Large intestine (tissue), 3 donors: Measurements from ENCODE around the gene RTN4R. TPM values are rescaled to one million over a fixed set of nuclear protein-coding genes. Genes with fewer than 3 reads are reported as not detected.
"Not testable (repeated sequence)": the region's sequence is repeated elsewhere in the genome, so short reads cannot be mapped to it uniquely, and the experiment has no call there.

ENCODE experiments used
- DNase-seq, 2 donors: peaks; one replicate each; pipeline versions ENCODE4 v3.0.0 to v3.0.0-alpha.2; 2013
- H3K27ac ChIP-seq: one replicate; pipeline ENCODE4 v1.5.1; 2013; ENCODE audit warnings: low read length
- H3K27me3 ChIP-seq: 2 replicates; pipeline ENCODE4 v1.6.1; 2013; ENCODE audit warnings: low read length; ENCODE audit not compliant: control insufficient read depth, insufficient read depth
- H3K36me3 ChIP-seq: 2 replicates; pipeline ENCODE4 v1.6.1; 2013; ENCODE audit warnings: low read length; ENCODE audit not compliant: control insufficient read depth, insufficient read depth
- H3K4me1 ChIP-seq: one replicate; pipeline ENCODE4 v1.6.1; 2013; ENCODE audit warnings: low read length; ENCODE audit not compliant: control insufficient read depth, insufficient read depth
- H3K4me3 ChIP-seq: one replicate; pipeline ENCODE4 v1.5.1; 2013; ENCODE audit warnings: low read length
- H3K9me3 ChIP-seq: one replicate; pipeline ENCODE4 v1.6.1; 2013; ENCODE audit warnings: mild to moderate bottlenecking, low read depth, low read length, moderate library complexity; ENCODE audit not compliant: control insufficient read depth
- WGBS: methylation state at CpG from one replicate; pipeline ENCODE4 v1.1.5; 2013; ENCODE audit warnings: low lambda C conversion rate; ENCODE audit not compliant: insufficient coverage; 5-methylcytosine and 5-hydroxymethylcytosine counted together
- polyA plus RNA-seq: library from polyadenylated mRNA; unstranded; fragments of 120-200 nt; gene quantifications from one replicate; pipeline ENCODE4 v1.2.1, GENCODE V29; 2013

RTN4R gene
- polyA plus RNA-seq, 1 donor = 7.5 TPM

DNA sequence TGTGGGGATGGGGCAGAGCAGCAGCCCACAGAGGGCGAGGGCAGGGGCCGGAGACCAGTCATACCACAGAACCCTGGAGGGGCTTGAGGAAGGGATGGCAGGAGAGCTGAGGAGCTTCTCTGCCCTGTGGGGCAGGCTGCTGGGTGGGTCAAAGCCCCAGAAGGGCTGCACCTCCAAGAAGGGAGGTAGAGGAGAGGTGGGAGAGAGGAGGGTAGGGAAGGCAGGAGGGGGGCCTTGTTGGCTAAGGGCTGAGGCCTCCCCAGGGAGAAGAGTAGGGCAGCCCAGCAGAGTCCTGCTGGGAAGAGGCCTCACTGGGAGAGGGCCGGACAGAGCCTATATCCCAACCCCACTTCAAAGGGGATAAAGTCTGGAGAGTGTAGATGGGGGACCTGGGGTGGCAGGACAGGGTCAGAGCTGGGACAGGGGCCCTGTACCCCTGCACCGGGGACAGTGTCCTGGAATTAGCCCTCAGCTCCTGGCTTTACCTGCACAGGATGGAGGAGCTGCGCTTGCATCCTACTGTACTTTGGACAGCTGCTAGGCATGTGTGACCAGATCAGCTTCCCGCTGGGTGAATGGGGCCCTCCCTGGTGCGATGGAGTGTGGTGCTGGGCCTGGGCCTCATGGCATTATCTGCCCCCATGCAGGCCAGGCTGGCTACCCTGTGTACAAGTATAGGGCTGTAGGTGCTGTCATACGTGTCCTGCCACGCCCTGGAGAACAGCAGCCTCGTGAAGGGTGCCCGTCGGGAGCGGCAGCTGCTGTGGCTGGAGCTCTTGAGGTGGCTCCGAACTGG is 44.5 kb upstream of the RTN4R start:
- no peak overlapping the region for H3K4me3 ChIP-seq
- no CpG with 5 or more reads among the region's 14 CpGs for WGBS
- no peaks in the 10 kb centered on the region for H3K36me3 ChIP-seq
- H3K27me3 ChIP-seq = no peaks in the 10 kb centered on the region
- peaks cover 7% of the 10 kb centered on the region for H3K4me1 ChIP-seq
- H3K9me3 ChIP-seq = no peaks in the 10 kb centered on the region
- DNase-seq = peak; percentile 67 to 80
- H3K27ac ChIP-seq = no peak overlapping the region

DNA sequence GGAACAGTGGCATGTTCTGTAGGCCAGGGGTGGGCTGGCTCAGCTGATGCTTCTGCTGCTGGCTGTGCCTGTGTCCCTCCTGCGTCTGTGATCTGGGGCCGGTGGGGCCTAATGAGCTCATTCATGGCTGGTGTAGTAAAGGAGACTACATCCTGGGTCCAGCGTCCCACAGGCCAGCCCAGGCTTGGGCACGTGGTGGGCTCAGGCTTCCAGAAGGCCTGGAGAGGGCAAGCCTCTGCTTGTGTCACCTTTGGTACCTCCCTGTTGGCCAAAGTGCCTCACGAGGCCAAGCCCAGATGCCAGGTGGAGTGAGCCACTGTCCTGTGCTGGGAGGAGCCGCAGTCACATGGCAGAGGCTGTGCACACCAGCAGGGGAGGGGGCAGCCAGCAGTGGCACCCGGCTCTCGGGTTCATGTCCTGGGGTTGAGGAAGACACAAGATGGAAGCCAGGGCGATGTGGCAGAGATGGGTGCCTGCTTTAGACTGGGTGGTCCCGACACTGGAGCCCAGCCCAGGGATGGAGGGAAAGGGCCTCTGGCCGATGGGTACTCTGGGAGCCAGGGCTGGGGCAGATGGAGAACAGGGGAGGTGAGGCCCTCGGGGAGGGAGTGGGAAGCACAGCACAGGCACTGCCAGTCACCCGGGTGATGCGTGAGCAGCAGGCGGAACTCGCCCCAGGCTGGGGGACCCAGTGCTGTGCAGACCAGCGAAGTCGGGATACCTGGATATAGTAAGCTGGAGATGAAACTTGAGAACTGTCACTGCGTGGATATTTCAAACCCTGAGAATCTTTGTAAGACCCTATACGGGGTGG is 43.3 kb upstream of the RTN4R start:
- no CpG with 5 or more reads among the region's 20 CpGs for WGBS
- not testable (repeated sequence) for H3K27ac ChIP-seq, H3K4me1 ChIP-seq, DNase-seq, H3K9me3 ChIP-seq, H3K27me3 ChIP-seq, H3K4me3 ChIP-seq, H3K36me3 ChIP-seq

DNA sequence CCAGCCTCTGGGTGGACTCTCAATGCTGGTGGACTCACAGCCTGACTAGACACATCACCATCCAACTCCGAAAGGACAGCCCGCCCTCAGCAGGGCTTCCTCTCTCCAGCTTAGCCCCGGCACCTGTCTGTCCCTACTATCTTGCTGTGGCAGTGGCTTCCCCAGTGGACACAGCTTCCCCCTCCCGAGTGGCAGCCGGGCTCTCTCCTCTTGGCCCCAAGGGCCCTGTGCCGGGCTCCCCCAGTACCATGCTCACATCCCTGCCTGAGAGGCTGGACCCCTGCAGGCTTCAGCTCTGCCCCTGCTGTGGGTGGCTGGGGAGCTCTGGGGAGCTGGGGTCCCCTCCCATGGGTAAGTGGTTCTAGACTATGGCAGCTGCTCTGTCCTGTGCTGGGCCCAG is 42.7 kb upstream of the RTN4R start:
- not testable (repeated sequence) for H3K36me3 ChIP-seq

DNA sequence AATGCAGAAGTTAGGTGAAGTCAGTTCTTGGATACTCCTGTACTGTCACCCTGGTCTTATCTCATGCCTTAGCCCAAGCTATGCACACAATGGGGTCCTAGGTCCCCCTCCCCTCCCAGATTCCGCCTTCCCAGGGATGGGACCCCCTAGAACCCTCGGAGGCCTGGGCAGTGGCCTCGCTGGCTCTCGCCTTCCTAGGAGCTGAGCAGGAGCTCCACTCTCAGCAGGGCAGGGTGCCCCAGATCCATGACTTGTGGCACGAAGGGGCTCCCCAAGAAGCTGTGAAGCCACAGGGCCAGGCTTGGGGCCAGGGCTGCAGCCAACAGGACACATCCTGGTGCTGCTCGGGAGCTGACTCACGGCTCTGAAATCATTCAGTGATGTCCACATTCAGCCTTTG is 42.1 kb upstream of the RTN4R start:
- H3K4me3 ChIP-seq, H3K27ac ChIP-seq, DNase-seq, H3K36me3 ChIP-seq, H3K4me1 ChIP-seq, H3K9me3 ChIP-seq, H3K27me3 ChIP-seq: not testable (repeated sequence)
- no CpG with 5 or more reads among the region's 7 CpGs for WGBS

More for the DNA sequence above, 42.7 kb upstream of the RTN4R start:
- no CpG with 5 or more reads among the region's 6 CpGs for WGBS
- not testable (repeated sequence) for H3K27me3 ChIP-seq, DNase-seq, H3K4me3 ChIP-seq, H3K9me3 ChIP-seq, H3K4me1 ChIP-seq, H3K27ac ChIP-seq

DNA sequence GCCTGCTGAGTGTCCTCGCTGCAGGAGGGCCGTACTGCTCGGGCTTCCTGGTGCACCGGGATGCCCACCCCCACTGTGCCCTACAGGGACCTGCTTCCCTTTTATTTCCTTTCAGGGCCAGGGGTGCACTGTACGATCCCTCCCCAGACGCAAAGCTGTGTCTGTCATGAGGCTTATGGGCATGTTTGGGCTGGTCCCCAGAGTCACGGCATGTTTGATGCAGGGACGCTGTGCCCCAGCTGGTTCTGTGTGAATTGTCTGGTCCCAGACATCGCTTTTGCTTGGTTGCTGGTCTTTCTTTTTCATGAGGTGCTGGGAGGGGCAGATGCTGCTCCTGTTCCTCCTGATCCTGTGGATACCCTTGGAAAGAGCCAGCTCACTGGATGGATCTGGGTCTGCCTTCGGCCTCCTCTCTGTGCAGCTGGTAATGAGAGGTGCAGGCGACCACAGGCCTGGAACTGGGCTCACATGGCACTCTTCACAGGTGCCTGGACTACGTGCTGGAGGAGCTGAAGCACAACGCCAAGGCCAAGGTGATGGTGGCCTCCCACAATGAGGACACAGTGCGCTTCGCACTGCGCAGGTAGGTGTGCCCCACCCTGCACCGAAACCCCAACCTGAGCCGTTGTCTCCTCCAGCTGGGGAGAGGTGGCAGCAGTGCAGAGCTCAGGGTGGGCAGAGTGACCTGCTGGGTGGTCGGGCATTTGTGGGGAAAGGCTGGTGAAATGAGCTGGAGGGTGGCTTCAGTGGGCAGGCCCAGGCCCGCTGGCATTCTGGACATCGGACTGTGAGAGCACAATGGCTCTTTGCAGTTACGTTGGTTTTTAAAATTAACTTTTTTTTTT is 40.9 kb upstream of the RTN4R start:
- not testable (repeated sequence) for H3K9me3 ChIP-seq, H3K27ac ChIP-seq, H3K4me1 ChIP-seq, H3K36me3 ChIP-seq, H3K27me3 ChIP-seq, DNase-seq, H3K4me3 ChIP-seq
- no CpG with 5 or more reads among the region's 22 CpGs for WGBS

DNA sequence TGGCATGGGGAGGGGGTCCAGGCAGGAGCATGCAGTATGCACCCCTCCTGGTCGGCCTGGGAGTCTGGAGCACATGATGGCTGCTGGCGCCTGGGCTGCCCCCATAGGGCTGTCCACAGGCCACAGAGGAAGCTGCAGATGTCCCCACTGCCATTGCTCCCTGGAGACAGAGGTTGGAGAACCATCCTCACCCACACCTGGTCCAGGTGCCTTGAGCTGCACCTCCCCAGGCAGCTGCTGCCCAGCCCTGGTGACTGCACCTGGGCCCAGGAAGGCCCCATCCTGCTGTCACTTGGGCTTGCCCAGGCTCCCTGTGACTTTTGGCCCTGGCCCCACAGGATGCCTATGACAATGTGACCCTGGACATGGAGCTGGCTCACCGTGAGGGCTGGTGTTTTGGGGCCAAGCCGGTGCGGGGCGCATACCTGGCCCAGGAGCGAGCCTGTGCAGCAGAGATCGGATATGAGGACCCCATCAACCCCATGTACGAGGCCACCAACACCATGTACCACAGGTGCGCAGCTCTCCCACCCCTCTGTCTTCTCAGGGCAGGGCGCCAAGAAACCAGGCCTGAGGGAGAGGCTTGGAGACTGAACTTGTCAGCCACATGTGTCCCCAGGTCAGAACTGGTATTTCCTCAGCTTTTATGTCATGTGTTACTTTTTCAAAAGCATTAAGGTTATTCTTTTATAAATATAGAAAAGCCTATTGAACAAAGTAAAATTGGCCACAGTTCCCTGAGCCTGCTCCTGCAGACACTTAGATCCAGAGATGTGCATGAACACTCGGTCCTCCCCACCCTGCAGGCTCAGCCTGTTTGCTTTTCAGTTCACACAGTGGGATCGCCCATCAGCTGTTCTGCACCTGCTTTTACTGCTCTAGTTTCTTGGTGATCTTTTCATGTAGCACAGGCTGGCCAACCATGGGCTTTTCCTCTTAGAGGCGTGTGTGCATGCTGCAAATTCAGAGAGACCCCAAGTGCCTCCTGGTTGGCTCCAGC is 39.6 kb upstream of the RTN4R start:
- not testable (repeated sequence) for H3K27ac ChIP-seq, H3K4me3 ChIP-seq, H3K9me3 ChIP-seq, H3K36me3 ChIP-seq, H3K27me3 ChIP-seq, H3K4me1 ChIP-seq, DNase-seq
- no CpG with 5 or more reads among the region's 14 CpGs for WGBS

DNA sequence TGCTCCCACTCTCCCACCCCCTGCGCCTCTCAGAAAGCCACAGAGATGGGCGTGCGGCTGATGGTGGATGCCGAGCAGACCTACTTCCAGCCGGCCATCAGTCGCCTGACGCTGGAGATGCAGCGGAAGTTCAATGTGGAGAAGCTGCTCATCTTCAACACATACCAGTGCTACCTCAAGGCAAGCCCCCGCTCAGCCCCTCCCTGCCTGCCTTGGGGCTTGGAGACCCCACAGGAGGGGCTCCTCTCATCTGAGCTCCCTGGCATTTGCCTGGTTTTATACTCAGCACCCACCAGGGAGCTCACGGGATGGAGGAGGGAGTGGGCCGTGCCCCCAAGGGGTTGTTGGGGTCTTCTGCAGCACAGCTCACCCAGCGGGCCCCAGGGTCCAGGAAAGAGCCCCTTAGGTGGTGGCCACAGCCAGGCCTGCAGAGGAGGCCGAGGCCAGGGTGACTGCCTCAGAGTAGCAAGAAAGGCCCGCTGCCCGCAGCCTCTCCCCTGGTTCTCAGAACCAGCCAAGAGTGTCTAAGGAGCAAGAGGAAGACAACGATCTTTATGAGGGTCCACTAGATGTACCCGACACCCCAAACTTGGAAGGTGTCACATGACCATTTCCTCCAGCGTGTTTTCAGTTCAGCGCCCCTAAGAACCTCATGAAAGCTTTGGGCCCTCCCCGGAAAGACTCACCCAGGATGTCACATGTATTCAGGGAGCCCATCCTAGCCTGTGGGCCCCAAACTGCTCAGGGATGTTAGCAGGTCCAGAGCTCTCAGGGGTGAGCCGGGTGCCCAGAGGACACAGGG is 38.7 kb upstream of the RTN4R start:
- H3K4me3 ChIP-seq, H3K4me1 ChIP-seq, H3K9me3 ChIP-seq, H3K36me3 ChIP-seq, H3K27me3 ChIP-seq, H3K27ac ChIP-seq, DNase-seq: not testable (repeated sequence)
- no CpG with 5 or more reads among the region's 21 CpGs for WGBS

DNA sequence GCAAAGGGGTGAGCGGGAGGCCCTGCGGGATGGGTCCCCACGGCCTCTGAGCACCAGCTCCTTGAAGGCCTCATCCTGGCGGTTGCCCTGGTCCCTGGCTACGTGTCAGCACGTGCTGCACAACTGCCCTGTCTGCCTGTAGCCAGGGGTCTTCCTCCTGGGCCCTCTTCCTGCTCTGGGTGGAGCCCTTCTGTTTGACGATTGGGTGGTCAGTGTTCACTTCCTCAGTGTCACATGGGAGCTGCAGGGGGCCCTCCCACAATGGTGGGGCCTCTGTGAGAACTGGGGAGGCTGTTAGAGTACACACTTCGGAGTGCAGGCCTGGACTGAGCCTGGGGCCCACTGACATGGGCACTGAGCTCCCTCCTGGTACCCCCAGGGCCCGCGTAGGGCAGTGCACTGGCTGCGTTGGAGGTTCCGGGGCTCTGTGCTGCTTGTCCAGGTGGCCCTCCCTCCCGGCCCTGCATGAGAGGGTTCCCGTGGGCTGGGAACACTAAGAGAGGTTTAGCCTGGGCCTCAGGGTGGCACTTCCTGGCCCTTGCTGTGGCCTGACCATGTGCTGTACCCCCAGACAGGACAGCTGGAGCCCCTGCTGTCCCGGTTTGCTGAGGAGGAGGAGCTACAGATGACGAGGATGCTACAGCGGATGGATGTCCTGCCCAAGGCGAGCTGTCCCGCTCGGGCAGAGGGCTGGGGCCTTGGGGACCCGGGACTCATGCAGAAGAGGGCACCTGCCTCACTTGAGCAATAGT is 38.0 kb upstream of the RTN4R start:
- no peaks in the 10 kb centered on the region for H3K4me1 ChIP-seq
- WGBS = no CpG with 5 or more reads among the region's 21 CpGs
- no peaks in the 10 kb centered on the region for H3K9me3 ChIP-seq
- H3K4me3 ChIP-seq = no peak overlapping the region
- H3K36me3 ChIP-seq = no peaks in the 10 kb centered on the region
- DNase-seq = no peak
- no peak overlapping the region for H3K27ac ChIP-seq
- H3K27me3 ChIP-seq = peaks cover 12% of the 10 kb centered on the region
